Measurements from ENCODE around the gene ANGPTL8. TPM values are rescaled to one million over a fixed set of nuclear protein-coding genes. Genes with fewer than 3 reads are reported as not detected.
A peak's percentile ranks its signal among the peaks of the same experiment; 100 is the strongest.

Gene ANGPTL8
- total and polyA plus RNA-seq, 2 of the 13 experiments (the other 11 are each of a cell fraction or from before 2014, with no cell fraction given): 27.3 to 243 TPM

- TF ChIP-seq ZNF513 (CRISPR knock-in tag; conservative IDR thresholded peaks at IDR 0.05) (no peak), NCOA1 (CRISPR knock-in tag; IDR thresholded peaks at IDR 0.05) (no peak)
Measured at GRCh38 chr19:11254666-11255065, 15.2 kb downstream of the ANGPTL8 start (continued).

GRCh38 chr19:11256189-11256588, 16.8 kb downstream of the ANGPTL8 start:
- ChIA-PET POLR2A (interaction anchor here (0.9 to 1.7 kb wide), 4 partner anchors 10 to 33 kb away, joined by 3 to 7 read pairs (median 4); no protein-coding TSS in a partner anchor), CTCF (ENCODE audit: low intra/inter-chr PET ratio, low total read pairs) (no interaction called here)
- peaks cover 15% of the 10 kb centered on the region for H3K4me1 ChIP-seq (ENCODE audit: insufficient read depth, low read length)
- H3K27ac ChIP-seq (ENCODE audit: extremely low read length, insufficient read depth, low read length): no peak overlapping the region
- DNase-seq (ENCODE audit: low spot score): no peak
- H4K20me1 ChIP-seq (ENCODE audit: insufficient read depth, low read length): peaks cover 4% of the 10 kb centered on the region; the same call in 1 of the 2 replicates
- H3K9ac ChIP-seq (ENCODE audit: insufficient read depth, low read depth, low read length): no peak overlapping the region
- H3K79me2 ChIP-seq (ENCODE audit: insufficient read depth, low read length): no peaks in the 10 kb centered on the region
- intact Hi-C loops (cut with micrococcal nuclease; ENCODE audit: unreplicated experiment) (no loop called here), in situ Hi-C loops (cut with HindIII; ENCODE audit: extremely low pct_ligation_motif_present, low pct_unique_long_range_greater_than_20kb) (no loop called here)
- no peak overlapping the region for H3K4me3 ChIP-seq (replicated peaks in 1 of 3; ENCODE audit: insufficient read depth in 1 of 3, low read depth in 2 of 3, low read length in 3 of 3)
- BruUV-seq (replicated peaks): no TSS peak
- H3K9me3 ChIP-seq (ENCODE audit: low read length): no peaks in the 10 kb centered on the region
- no peaks in the 10 kb centered on the region for H3K27me3 ChIP-seq (ENCODE audit: control insufficient read depth in 1 of 2, insufficient read depth in 2 of 2, low read length in 2 of 2)
- no peak for FAIRE-seq
- WGBS (ENCODE audit: low lambda C conversion rate): 37% methylated on average over 4 of the region's 7 CpGs
- peaks cover 3 to 6% of the 10 kb centered on the region in 2 experiments; a peak in 3 of 5 replicates for H3K36me3 ChIP-seq (replicated peaks in 1 of 2; ENCODE audit: control insufficient read depth in 1 of 2, insufficient read depth in 2 of 2, low read length in 2 of 2)
- H2AFZ ChIP-seq (ENCODE audit: low read length): no peak overlapping the region
- H3K4me2 ChIP-seq (ENCODE audit: low read depth, low read length): no peak overlapping the region
- peak; percentile 56 for ATAC-seq
- no peak for TF ChIP-seq HMG20A (CRISPR knock-in tag; IDR thresholded peaks at IDR 0.05; ENCODE audit: borderline replicate concordance)
- peak; percentile 34; the same call in 1 of the 2 replicates for TF ChIP-seq ZNF687 (CRISPR knock-in tag; IDR thresholded peaks at IDR 0.05)
- no peak for TF ChIP-seq MED13 (CRISPR knock-in tag; IDR thresholded peaks at IDR 0.05)
- TF ChIP-seq ZNF891 (CRISPR knock-in tag; IDR thresholded peaks at IDR 0.05): no peak
- TF ChIP-seq PAXIP1 (CRISPR knock-in tag; conservative IDR thresholded peaks at IDR 0.05): peak; percentile 39
- TF ChIP-seq ZNF766 (CRISPR knock-in tag; IDR thresholded peaks at IDR 0.05; ENCODE audit: borderline replicate concordance): no peak
- no peak for TF ChIP-seq ZNF501 (CRISPR knock-in tag; IDR thresholded peaks at IDR 0.05)
- peak; percentile 25; the same call in 1 of the 2 replicates for TF ChIP-seq GABPB1 (CRISPR knock-in tag; IDR thresholded peaks at IDR 0.05)
- peak; percentile 30; the same call in 1 of the 2 replicates for TF ChIP-seq SAP130 (CRISPR knock-in tag; IDR thresholded peaks at IDR 0.05; ENCODE audit: low read depth)
- TF ChIP-seq NCOA2 (CRISPR knock-in tag; IDR thresholded peaks at IDR 0.05): 0 out of 2 replicates have a peak, but pooled peaks have one; percentile 15
- TF ChIP-seq PHF8 (CRISPR knock-in tag; IDR thresholded peaks at IDR 0.05): no peak
- TF ChIP-seq TFAP4 (IDR thresholded peaks at IDR 0.05; ENCODE audit: borderline replicate concordance, low read depth): peak; percentile 86

Data from HepG2 (cell line).